DND-41 (cell line): Measurements from ENCODE around the gene NDRG4.

Experiments
- ATAC-seq: fragments of 200-7000 bp; cut with Tn5 transposase; 3 replicates; pipeline ENCODE4 v1.9.1; 2021; ENCODE audit warnings: low read depth; ENCODE audit not compliant: insufficient read depth
- DNase-seq: peaks from one replicate; pipeline ENCODE4 v3.0.0-alpha.2; 2020
- H2AFZ ChIP-seq: 2 replicates; pipeline ENCODE4 v1.6.0; 2012; ENCODE audit warnings: low read depth, low read length
- H3K27ac ChIP-seq: 2 replicates; pipeline ENCODE4 v1.5.1; 2012; ENCODE audit warnings: low read length, inconsistent platforms
- H3K27me3 ChIP-seq: fragments of 200-600 bp; sonication (generic); 2 replicates; pipeline ENCODE4 v1.6.0; 2012; ENCODE audit warnings: low read length, mild to moderate bottlenecking, inconsistent platforms; ENCODE audit not compliant: insufficient read depth, poor library complexity
- H3K36me3 ChIP-seq: 2 replicates; pipeline ENCODE4 v1.5.1; 2012; ENCODE audit warnings: low read length, inconsistent platforms; ENCODE audit not compliant: insufficient read depth
- H3K4me1 ChIP-seq: 2 replicates; pipeline ENCODE4 v1.5.1; 2012; ENCODE audit warnings: mild to moderate bottlenecking, low read length; ENCODE audit not compliant: insufficient read depth
- H3K4me2 ChIP-seq: 2 replicates; pipeline ENCODE4 v1.6.0; 2012; ENCODE audit warnings: mild to moderate bottlenecking, moderate library complexity, low read length, inconsistent platforms; ENCODE audit not compliant: insufficient read depth
- H3K4me3 ChIP-seq, 2 experiments: fragments of 200-600 bp in 1 of 2; shearing (Covaris generic) in 1 of 2; 2 replicates each; pipeline ENCODE4 v1.5.1; 2012 to 2016; ENCODE audit warnings: inconsistent platforms in 2 of 2, low read length in 2 of 2, mild to moderate bottlenecking in 2 of 2, low read depth in 1 of 2, moderate library complexity in 1 of 2
- H3K79me2 ChIP-seq: 2 replicates; pipeline ENCODE4 v1.6.0; 2012; ENCODE audit warnings: low read length, inconsistent platforms; ENCODE audit not compliant: insufficient read depth
- H3K9ac ChIP-seq: 2 replicates; pipeline ENCODE4 v1.6.0; 2012; ENCODE audit warnings: low read depth, mild to moderate bottlenecking, inconsistent platforms, low read length, moderate library complexity
- H3K9me3 ChIP-seq: 2 replicates; pipeline ENCODE4 v1.5.1; 2012; ENCODE audit warnings: low read length, moderate library complexity, mild to moderate bottlenecking, inconsistent platforms; ENCODE audit not compliant: insufficient read depth, severe bottlenecking
- H4K20me1 ChIP-seq: 2 replicates; pipeline ENCODE4 v1.6.0; 2012; ENCODE audit warnings: low read length; ENCODE audit not compliant: insufficient read depth
- EZH2 ChIP-seq: IDR thresholded peaks from 3 replicates; pipeline ENCODE4 v1.6.1; 2012; ENCODE audit warnings: borderline replicate concordance, low read depth, mild to moderate bottlenecking, moderate library complexity, low read length, inconsistent platforms; ENCODE audit not compliant: severe bottlenecking
- TF ChIP-seq, protein P1 (sequence below): IDR thresholded peaks from 2 replicates; pipeline ENCODE4 v1.5.1; 2012; ENCODE audit warnings: borderline replicate concordance, low read length, moderate library complexity, mild to moderate bottlenecking; ENCODE audit not compliant: poor library complexity, severe bottlenecking; ENCODE audit errors: extremely low read depth

NDRG4 gene

DNA sequence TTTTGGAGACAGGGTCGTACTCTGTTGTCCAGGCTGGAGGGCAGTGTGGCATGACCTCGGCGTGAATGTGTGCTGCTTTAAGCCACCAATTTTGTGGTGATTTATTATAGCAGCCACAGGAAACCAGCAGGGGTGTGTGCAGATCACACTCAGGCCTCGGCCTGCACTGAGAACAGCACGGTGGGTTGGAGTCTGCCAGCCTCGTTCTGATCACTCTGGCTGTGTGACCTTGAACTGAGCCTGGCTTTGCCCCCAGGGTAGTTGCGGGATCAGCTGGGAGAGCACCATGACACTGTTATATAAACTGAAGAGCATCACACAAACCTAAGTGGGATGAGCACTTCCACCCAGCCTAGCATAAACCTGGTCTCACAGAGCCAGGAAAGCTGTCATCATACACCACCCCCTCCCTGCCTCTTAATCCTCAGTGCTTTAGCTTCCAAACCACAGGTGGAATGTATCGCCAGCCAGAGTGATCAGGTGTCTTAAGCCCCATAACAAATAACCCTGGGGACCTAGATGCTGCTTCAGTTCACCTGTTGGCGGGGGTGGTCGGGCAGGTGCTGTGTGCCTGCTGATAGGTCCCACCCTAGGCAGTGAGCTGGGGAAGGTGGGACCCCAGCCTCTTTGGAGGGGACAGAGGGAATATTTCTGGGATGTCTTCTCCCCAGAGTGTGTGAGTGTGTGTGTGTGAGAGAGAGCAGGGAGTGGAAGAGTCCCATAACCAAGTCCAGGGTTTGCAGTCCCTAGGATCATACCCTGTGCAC lies 28.6 kb upstream of the NDRG4 start:
- no peaks in the 10 kb centered on the region for H4K20me1 ChIP-seq
- H3K27me3 ChIP-seq = no peaks in the 10 kb centered on the region
- no peak overlapping the region for H3K4me2 ChIP-seq
- no peaks in the 10 kb centered on the region for H3K4me1 ChIP-seq
- no peak overlapping the region for H3K9ac ChIP-seq
- H3K36me3 ChIP-seq = no peaks in the 10 kb centered on the region
- TF ChIP-seq EZH2 = no peak
- TF ChIP-seq, protein P1, sequence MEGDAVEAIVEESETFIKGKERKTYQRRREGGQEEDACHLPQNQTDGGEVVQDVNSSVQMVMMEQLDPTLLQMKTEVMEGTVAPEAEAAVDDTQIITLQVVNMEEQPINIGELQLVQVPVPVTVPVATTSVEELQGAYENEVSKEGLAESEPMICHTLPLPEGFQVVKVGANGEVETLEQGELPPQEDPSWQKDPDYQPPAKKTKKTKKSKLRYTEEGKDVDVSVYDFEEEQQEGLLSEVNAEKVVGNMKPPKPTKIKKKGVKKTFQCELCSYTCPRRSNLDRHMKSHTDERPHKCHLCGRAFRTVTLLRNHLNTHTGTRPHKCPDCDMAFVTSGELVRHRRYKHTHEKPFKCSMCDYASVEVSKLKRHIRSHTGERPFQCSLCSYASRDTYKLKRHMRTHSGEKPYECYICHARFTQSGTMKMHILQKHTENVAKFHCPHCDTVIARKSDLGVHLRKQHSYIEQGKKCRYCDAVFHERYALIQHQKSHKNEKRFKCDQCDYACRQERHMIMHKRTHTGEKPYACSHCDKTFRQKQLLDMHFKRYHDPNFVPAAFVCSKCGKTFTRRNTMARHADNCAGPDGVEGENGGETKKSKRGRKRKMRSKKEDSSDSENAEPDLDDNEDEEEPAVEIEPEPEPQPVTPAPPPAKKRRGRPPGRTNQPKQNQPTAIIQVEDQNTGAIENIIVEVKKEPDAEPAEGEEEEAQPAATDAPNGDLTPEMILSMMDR = no peak
- ATAC-seq (0 out of 3 replicates have a peak, but pooled peaks have one; percentile 37), DNase-seq (no peak)
- H3K9me3 ChIP-seq = no peaks in the 10 kb centered on the region
- no peak overlapping the region for H3K4me3 ChIP-seq
- no peaks in the 10 kb centered on the region for H3K79me2 ChIP-seq
- no peak overlapping the region for H3K27ac ChIP-seq
- no peak overlapping the region for H2AFZ ChIP-seq

DNA sequence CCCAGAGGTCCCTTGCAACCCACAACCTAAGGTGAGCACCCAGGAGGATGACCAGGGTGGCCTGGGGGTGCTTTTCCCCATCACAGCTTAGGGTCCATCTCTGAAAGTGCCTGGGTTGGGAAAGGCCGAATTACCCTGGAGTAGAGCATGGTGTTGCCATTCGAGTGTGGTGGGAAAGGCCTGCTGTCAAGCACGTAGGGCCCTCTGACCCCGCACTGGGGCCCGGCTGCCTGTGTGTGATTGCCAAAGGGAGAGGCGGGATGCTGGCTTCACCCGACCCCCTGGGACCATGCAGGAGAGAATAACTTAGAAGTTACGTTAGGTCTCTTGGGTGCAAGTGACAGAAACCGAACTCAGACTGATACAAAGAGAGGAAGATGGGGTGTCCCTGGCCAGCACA lies 27.7 kb upstream of the NDRG4 start:
- no peaks in the 10 kb centered on the region for H3K27me3 ChIP-seq

DNA sequence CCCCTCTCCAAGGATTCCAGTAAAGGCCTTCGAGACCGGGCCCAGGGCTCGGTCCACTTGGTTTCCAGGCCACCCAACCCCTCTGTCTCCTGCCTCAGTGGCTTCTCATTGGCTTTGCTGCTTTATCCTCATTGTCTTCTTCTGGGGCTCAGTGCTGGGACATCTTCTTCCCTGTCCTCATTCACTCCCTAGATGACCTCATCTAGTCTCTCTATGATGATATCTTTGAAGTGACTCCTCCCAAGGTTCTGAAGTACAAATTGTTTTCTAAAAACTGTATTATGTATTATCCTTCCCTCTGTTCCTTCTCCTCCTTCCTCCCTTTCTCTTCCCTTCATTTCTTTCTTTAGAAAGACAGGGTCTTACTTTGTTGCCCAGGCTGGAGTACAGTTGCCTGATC lies 27.1 kb upstream of the NDRG4 start:
- no peaks in the 10 kb centered on the region for H3K79me2 ChIP-seq
- no peaks in the 10 kb centered on the region for H3K4me1 ChIP-seq
- H3K27ac ChIP-seq = no peak overlapping the region
- H3K9me3 ChIP-seq = no peaks in the 10 kb centered on the region
- H3K4me2 ChIP-seq = no peak overlapping the region
- no peak overlapping the region for H3K4me3 ChIP-seq
- TF ChIP-seq, protein P1 = no peak
- no peak overlapping the region for H2AFZ ChIP-seq
- H3K27me3 ChIP-seq = no peaks in the 10 kb centered on the region
- ATAC-seq = no peak
- no peaks in the 10 kb centered on the region for H4K20me1 ChIP-seq
- H3K36me3 ChIP-seq = no peaks in the 10 kb centered on the region
- no peak overlapping the region for H3K9ac ChIP-seq
- no peak for DNase-seq

More for the DNA sequence above, 27.7 kb upstream of the NDRG4 start:
- no peaks in the 10 kb centered on the region for H3K4me1 ChIP-seq
- H3K4me2 ChIP-seq = no peak overlapping the region
- DNase-seq (no peak), ATAC-seq (no peak)
- no peak overlapping the region for H2AFZ ChIP-seq
- H3K9ac ChIP-seq = no peak overlapping the region
- H4K20me1 ChIP-seq = no peaks in the 10 kb centered on the region
- H3K36me3 ChIP-seq = no peaks in the 10 kb centered on the region
- no peak overlapping the region for H3K27ac ChIP-seq
- TF ChIP-seq, protein P1 = no peak
- TF ChIP-seq EZH2 = no peak
- no peaks in the 10 kb centered on the region for H3K9me3 ChIP-seq
- no peaks in the 10 kb centered on the region for H3K79me2 ChIP-seq
- H3K4me3 ChIP-seq = no peak overlapping the region
